AG04450 (cell line): ENCODE data around the gene STK32A. TPM values are rescaled to one million over a fixed set of nuclear protein-coding genes. Genes with fewer than 3 reads are reported as not detected.
A peak's percentile ranks its signal among the peaks of the same experiment; 100 is the strongest.
"Not testable (repeated sequence)": the region's sequence is repeated elsewhere in the genome, so short reads cannot be mapped to it uniquely, and the experiment has no call there.

ENCODE experiments used
- CTCF ChIA-PET: fragments of 300-600, 350-600 bp; formaldehyde crosslinking; extraction: SDS; loops from one replicate; lab custom pipeline; 2022; ENCODE audit warnings: antibody characterized with exemption, inconsistent platforms; lab: Charles Lee
- POLR2A ChIA-PET: fragments of 350-600 bp; formaldehyde crosslinking; extraction: SDS; loops from one replicate; lab custom pipeline; 2021; ENCODE audit warnings: antibody characterized with exemption, inconsistent platforms; lab: Yijun Ruan, JAX
- DNase-seq: peaks from one replicate; pipeline ENCODE4 v3.0.0-alpha.2; 2011; ENCODE audit warnings: low read depth, low spot score
- H3K27ac ChIP-seq: one replicate; pipeline ENCODE4 v1.5.1; 2012; ENCODE audit warnings: low read depth, low read length, control low read depth
- H3K27me3 ChIP-seq: one replicate; pipeline ENCODE4 v1.6.0; 2012; ENCODE audit warnings: low read length; ENCODE audit not compliant: control insufficient read depth, insufficient read depth
- H3K4me3 ChIP-seq: 2 replicates; pipeline ENCODE4 v1.5.1; 2011; ENCODE audit warnings: mild to moderate bottlenecking, low read depth, low read length, control low read depth
- H3K9me3 ChIP-seq: 2 replicates; pipeline ENCODE4 v1.5.1; 2012; ENCODE audit warnings: low read length; ENCODE audit not compliant: control insufficient read depth, insufficient read depth
- CTCF ChIP-seq: IDR thresholded peaks from 2 replicates; pipeline ENCODE4 v1.5.1; 2011; ENCODE audit warnings: low read depth, low read length, control low read depth, inconsistent platforms
- polyA plus RNA-seq: library from polyadenylated mRNA; depleted of rRNA; stranded (reverse); fragments of >200 nt; gene quantifications from 2 replicates; pipeline ENCODE4 v1.2.3, GENCODE V29; 2011

STK32A gene
- polyA plus RNA-seq, 1 experiment: 0.20 TPM

GRCh38 chr5:147225938-147226337 lies 8.9 kb upstream of the STK32A start:
- ChIA-PET POLR2A (no interaction called here), CTCF (interaction anchor here (0.6 to 6.1 kb wide), 3 partner anchors 143 to 350 kb away, joined by 3 to 169 read pairs (median 4); no protein-coding TSS in a partner anchor)
- Histone ChIP-seq H3K9me3 (no peaks in the 10 kb centered on the region), H3K4me3 (no peak overlapping the region), H3K27me3 (peaks cover 2% of the 10 kb centered on the region), H3K27ac (no peak overlapping the region)
- DNase-seq: no peak
- no peak for TF ChIP-seq CTCF

- TF ChIP-seq CTCF: no peak
Observed at GRCh38 chr5:147226512-147226911, 8.3 kb upstream of the STK32A start.

GRCh38 chr5:147234239-147234824 lies 494 bp upstream of the STK32A start:
- H3K4me3 ChIP-seq: peak overlapping the region; percentile 52
- no peaks in the 10 kb centered on the region; the same call in 1 of the 2 replicates for H3K9me3 ChIP-seq
- ChIA-PET POLR2A (no interaction called here), CTCF (interaction anchor here (1.5 to 1.7 kb wide), 2 partner anchors 136 to 344 kb away, joined by 6 to 10 read pairs; no protein-coding TSS in a partner anchor)
- peaks cover 12% of the 10 kb centered on the region for H3K27me3 ChIP-seq
- DNase-seq: no peak
- TF ChIP-seq CTCF: no peak
- H3K27ac ChIP-seq: no peak overlapping the region

More at GRCh38 chr5:147226512-147226911, 8.3 kb upstream of the STK32A start:
- DNase-seq: no peak
- CTCF ChIA-PET: interaction anchor here (0.6 to 6.1 kb wide), 3 partner anchors 143 to 350 kb away, joined by 3 to 169 read pairs (median 4); no protein-coding TSS in a partner anchor
- peaks cover 2% of the 10 kb centered on the region for H3K27me3 ChIP-seq
- H3K27ac ChIP-seq: no peak overlapping the region
- no peak overlapping the region for H3K4me3 ChIP-seq
- POLR2A ChIA-PET: no interaction called here
- no peaks in the 10 kb centered on the region for H3K9me3 ChIP-seq

GRCh38 chr5:147240266-147240985 lies 5.6 kb downstream of the STK32A start:
- CTCF ChIA-PET: interaction anchor here (0.6 to 1.3 kb wide), 2 partner anchors 52 to 707 kb away, joined by 3 to 5 read pairs; no protein-coding TSS in a partner anchor
- Histone ChIP-seq H3K27me3 (peaks cover 5% of the 10 kb centered on the region), H3K27ac (no peak overlapping the region), H3K4me3 (no peak overlapping the region), H3K9me3 (no peaks in the 10 kb centered on the region)
- DNase-seq: no peak
- TF ChIP-seq CTCF: no peak
- POLR2A ChIA-PET: no interaction called here

GRCh38 chr5:147243238-147243637 lies 8.4 kb downstream of the STK32A start:
- H3K9me3 ChIP-seq, H3K4me3 ChIP-seq, H3K27me3 ChIP-seq, CTCF ChIA-PET, DNase-seq, H3K27ac ChIP-seq, POLR2A ChIA-PET: not testable (repeated sequence)
